Right atrium auricular region (tissue), 2 donors: ENCODE results near the gene ANKRD33. TPM values are rescaled to one million over a fixed set of nuclear protein-coding genes. Genes with fewer than 3 reads are reported as not detected.

Experiments
- DNase-seq: peaks from one replicate; pipeline ENCODE4 v3.0.0-alpha.2; 2019; ENCODE audit warnings: low spot score
- H3K27ac ChIP-seq, 2 donors: fragments of 200-600 bp; sonication (generic); 1 replicate in 1 of 2; 2 replicates in 1 of 2; pipeline ENCODE4 v1.5.1; 2016 to 2019
- H3K27me3 ChIP-seq, 2 donors: fragments of 200-600 bp; sonication (generic); one replicate each; pipeline versions ENCODE4 v1.5.1 to v1.6.0; 2017 to 2019
- H3K36me3 ChIP-seq: fragments of 200-600 bp; sonication (generic); one replicate; pipeline ENCODE4 v1.5.1; 2016
- H3K4me1 ChIP-seq, 2 donors: fragments of 200-600 bp; sonication (generic); one replicate each; pipeline versions ENCODE4 v1.5.1 to v1.6.0; 2017 to 2019
- H3K4me3 ChIP-seq, 2 donors: fragments of 200-600 bp; sonication (generic); 1 replicate in 1 of 2; 2 replicates in 1 of 2; pipeline ENCODE4 v1.5.1; 2017 to 2019; ENCODE audit warnings: mild to moderate bottlenecking in 1 of 2, moderate library complexity in 1 of 2
- H3K9me3 ChIP-seq, 2 donors: fragments of 200-600 bp; sonication (generic); one replicate each; pipeline ENCODE4 v1.5.1; 2019
- CTCF ChIP-seq, 2 donors: fragments of 200-600 bp; sonication (generic); IDR thresholded peaks; one replicate each; pipeline ENCODE4 v1.5.1; 2019; ENCODE audit warnings: antibody characterized with exemption in 2 of 2
- total RNA-seq, 2 donors: library from RNA; depleted of rRNA; stranded (reverse); fragments of >200 nt; gene quantifications; one replicate each; pipeline ENCODE4 v1.1.0, GENCODE V29; 2016

The ANKRD33 gene
- total RNA-seq, 2 donors from 2014 or later, result not detected

GRCh38 chr12:51889216-51890132, 1.6 kb downstream of the ANKRD33 start:
- Histone ChIP-seq H3K9me3 (no peaks in the 10 kb centered on the region), H3K27me3 (no peaks in the 10 kb centered on the region), H3K36me3 (no peaks in the 10 kb centered on the region), H3K4me3 (no peak overlapping the region), H3K27ac (no peak overlapping the region), H3K4me1 (peaks cover 0 to 21% of the 10 kb centered on the region in 2 donors)
- no peak for DNase-seq
- TF ChIP-seq CTCF (IDR thresholded peaks at IDR 0.05), result peak in 1 of 2 donors; percentile 28

- Histone ChIP-seq H3K27me3 (no peaks in the 10 kb centered on the region), H3K4me3 (no peak overlapping the region), H3K4me1 (peaks cover 0 to 27% of the 10 kb centered on the region in 2 donors), H3K36me3 (no peaks in the 10 kb centered on the region), H3K9me3 (no peaks in the 10 kb centered on the region), H3K27ac (no peak overlapping the region)
- no peak for DNase-seq
- TF ChIP-seq CTCF (IDR thresholded peaks at IDR 0.05), result no peak
Observed at GRCh38 chr12:51890133-51890464, 2.2 kb downstream of the ANKRD33 start.

- H3K4me3 ChIP-seq, result no peak overlapping the region
- H3K27ac ChIP-seq, result no peak overlapping the region
- TF ChIP-seq CTCF (IDR thresholded peaks at IDR 0.05), result no peak
- no peak for DNase-seq
- H3K36me3 ChIP-seq, result no peaks in the 10 kb centered on the region
- H3K9me3 ChIP-seq, result no peaks in the 10 kb centered on the region
- H3K4me1 ChIP-seq, result peaks cover 0 to 32% of the 10 kb centered on the region in 2 donors
- no peaks in the 10 kb centered on the region for H3K27me3 ChIP-seq
Observed at GRCh38 chr12:51890511-51891171, 2.7 kb downstream of the ANKRD33 start.

- no peak for DNase-seq
- H3K36me3 ChIP-seq, result no peaks in the 10 kb centered on the region
Observed at GRCh38 chr12:51891843-51892242, 3.9 kb downstream of the ANKRD33 start.

GRCh38 chr12:51893786-51894185, 5.9 kb downstream of the ANKRD33 start:
- Histone ChIP-seq H3K27me3 (no peaks in the 10 kb centered on the region), H3K36me3 (no peaks in the 10 kb centered on the region), H3K4me1 (peaks cover 0 to 35% of the 10 kb centered on the region in 2 donors), H3K9me3 (no peaks in the 10 kb centered on the region), H3K4me3 (no peak overlapping the region), H3K27ac (no peak overlapping the region)
- no peak for DNase-seq
- TF ChIP-seq CTCF (IDR thresholded peaks at IDR 0.05), result no peak

More at GRCh38 chr12:51891843-51892242, 3.9 kb downstream of the ANKRD33 start:
- Histone ChIP-seq H3K27ac (no peak overlapping the region), H3K4me3 (no peak overlapping the region), H3K27me3 (no peaks in the 10 kb centered on the region), H3K4me1 (peaks cover 0 to 35% of the 10 kb centered on the region in 2 donors), H3K9me3 (no peaks in the 10 kb centered on the region)
- TF ChIP-seq CTCF (IDR thresholded peaks at IDR 0.05), result peak in 1 of 2 donors; percentile 49
